ENCODE data around the gene KATNAL2. TPM values are rescaled to one million over a fixed set of nuclear protein-coding genes. Genes with fewer than 3 reads are reported as not detected.
A peak's percentile ranks its signal among the peaks of the same experiment; 100 is the strongest.

KATNAL2 gene
- 1 to 10 TPM; 1.1 to 2.8 (median 1.7) TPM for total RNA-seq
- not detected for polyA plus RNA-seq
- 2.6 reads per million, percentile 13 among the genes with 10 or more reads in this experiment for total RNA-seq

GRCh38 chr18:46917108-46917802 lies at the start of gene KATNAL2, which contains the start of gene PIAS2:
KATNAL2 (plus strand) TSS chr18:46917602; CDS start chr18:46946873, 29,271 bp downstream.
PIAS2 (minus strand) TSS chr18:46917507; CDS start chr18:46917345, 162 bp downstream.
- Histone ChIP-seq H3K27ac (ENCODE audit: low read depth, low read length) (peak within 1 kb of the TSS; percentile 75), H3K9me3 (ENCODE audit: control insufficient read depth in 2 of 3, low read length in 3 of 3) (no peaks in the 10 kb centered on the region), H3K4me1 (ENCODE audit: control insufficient read depth in 2 of 2, insufficient read depth in 2 of 2, low read length in 2 of 2) (peaks cover 12 to 26% of the 10 kb centered on the region in 2 donors), H3K27me3 (ENCODE audit: control insufficient read depth in 2 of 2, insufficient read depth in 2 of 2, low read length in 2 of 2) (no peaks in the 10 kb centered on the region), H3K36me3 (ENCODE audit: control insufficient read depth in 2 of 3, insufficient read depth in 3 of 3, low read length in 3 of 3) (no peaks in the 10 kb centered on the region), H3K4me3 (ENCODE audit: low read length) (peak within 1 kb of the TSS; percentile 59)
- ChIA-PET CTCF (interaction anchor here (0.6 to 1.2 kb wide), 3 partner anchors 259 to 1063 kb away, joined by 3 to 5 read pairs (median 4); a partner anchor contains a TSS), POLR2A (interaction anchor here (0.9 to 1.3 kb wide), 5 partner anchors 13 to 233 kb away, joined by 3 to 4 read pairs (median 3); partner anchors contain the start of gene HDHD2)
- Mint-ChIP-seq H3K36me3 (peaks cover 0 to under 1% (median 0%) of the 10 kb centered on the region in 5 donors), H3K4me1 (peaks cover 36 to 56% (median 52%) of the 10 kb centered on the region in 7 donors), H3K27me3 (peaks cover 0 to 7% (median 0%) of the 10 kb centered on the region in 5 donors), H3K27ac (peak within 1 kb of the TSS; percentile 82 to 94 (median 87)), H3K4me3 (peak within 1 kb of the TSS; percentile 90 to 97 (median 93)), H3K9me3 (no peaks in the 10 kb centered on the region)
- ATAC-seq: peak; percentile 91
- peak; percentile 65 to 83 (median 70) for DNase-seq
- intact Hi-C loops (cut with micrococcal nuclease): loop anchor here (1.0 to 10.0 kb wide), 12 partner anchors 30 to 1014 kb away; partner anchors contain the start of genes IER3IP1 (in 2 of the 2), HAUS1 (in 1 of the 2), HDHD2 (in 1 of the 2) and SMAD2 (in 1 of the 2)

GRCh38 chr18:46868169-46868921 lies 49.1 kb upstream of the KATNAL2 start:
- H3K4me3 ChIP-seq (ENCODE audit: low read length): no peak overlapping the region
- ATAC-seq (no peak), DNase-seq (no peak)
- Mint-ChIP-seq H3K27me3 (no peaks in the 10 kb centered on the region), H3K4me3 (no peak overlapping the region), H3K27ac (no peak overlapping the region), H3K4me1 (peaks cover 13 to 42% (median 28%) of the 10 kb centered on the region in 7 donors), H3K36me3 (peaks cover 20 to 77% (median 72%) of the 10 kb centered on the region in 5 donors), H3K9me3 (peaks cover 16 to 50% (median 27%) of the 10 kb centered on the region in 11 donors)
- H3K27me3 ChIP-seq (ENCODE audit: control insufficient read depth in 2 of 2, insufficient read depth in 2 of 2, low read length in 2 of 2): no peaks in the 10 kb centered on the region
- no peaks in the 10 kb centered on the region for H3K4me1 ChIP-seq (ENCODE audit: control insufficient read depth in 2 of 2, insufficient read depth in 2 of 2, low read length in 2 of 2)
- CTCF ChIA-PET: no interaction called here
- POLR2A ChIA-PET: no interaction called here
- H3K27ac ChIP-seq (ENCODE audit: low read depth, low read length): no peak overlapping the region
- intact Hi-C loops (cut with micrococcal nuclease): no loop called here
- peaks cover 0 to 18% (median 10%) of the 10 kb centered on the region in 3 experiments for H3K9me3 ChIP-seq (ENCODE audit: control insufficient read depth in 2 of 3, low read length in 3 of 3)
- H3K36me3 ChIP-seq (ENCODE audit: control insufficient read depth in 2 of 3, insufficient read depth in 3 of 3, low read length in 3 of 3): peaks cover 0 to 14% (median 5%) of the 10 kb centered on the region in 3 experiments

DNA sequence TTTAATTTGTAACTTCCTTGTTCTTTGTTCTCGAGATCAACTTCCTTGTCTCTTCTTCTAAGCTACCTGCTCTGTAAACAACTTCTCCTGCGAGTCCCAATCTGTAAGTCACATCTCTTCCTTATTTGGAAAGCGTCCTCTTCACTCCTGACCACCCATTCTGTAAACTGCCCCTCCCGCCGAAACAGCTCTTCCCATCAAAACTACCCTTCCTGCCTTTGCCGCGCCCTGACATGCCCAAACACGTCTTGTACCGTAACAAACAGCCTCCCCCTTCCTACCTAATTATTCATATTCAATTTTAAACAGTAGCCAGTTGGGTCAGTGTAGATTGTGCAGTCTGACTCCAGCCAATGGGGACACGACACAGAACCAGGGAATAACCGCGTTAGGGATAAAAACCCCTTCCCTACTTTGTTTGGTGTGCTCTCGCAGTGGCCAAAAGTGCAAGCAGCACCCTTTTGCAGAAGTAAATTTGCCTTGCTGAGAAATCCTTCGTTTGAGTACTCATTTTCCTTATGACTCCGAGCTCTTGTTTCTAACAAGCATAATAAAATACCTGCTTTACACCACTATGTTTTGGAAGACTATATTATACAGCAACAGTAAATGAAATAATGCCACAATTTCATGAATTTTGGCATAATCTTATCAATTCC lies 39.9 kb upstream of the KATNAL2 start:
- peak overlapping the region in 8 of 9 donors; percentile 47 to 83 (median 64) for H3K27ac Mint-ChIP-seq
- H3K4me1 Mint-ChIP-seq: peaks cover 10 to 32% (median 20%) of the 10 kb centered on the region in 7 donors
- H3K36me3 Mint-ChIP-seq: peaks cover 35 to 79% (median 74%) of the 10 kb centered on the region in 5 donors
- peaks cover 12 to 77% (median 36%) of the 10 kb centered on the region in 11 donors for H3K9me3 Mint-ChIP-seq
- H3K27me3 Mint-ChIP-seq: no peaks in the 10 kb centered on the region
- H3K4me3 ChIP-seq (ENCODE audit: low read length): no peak overlapping the region
- peaks cover 0 to 28% (median 3%) of the 10 kb centered on the region in 3 experiments for H3K36me3 ChIP-seq (ENCODE audit: control insufficient read depth in 2 of 3, insufficient read depth in 3 of 3, low read length in 3 of 3)
- CTCF ChIA-PET: interaction anchor here (1.0 kb wide), 1 partner anchor 70 kb away, joined by 4 read pairs; no protein-coding TSS in a partner anchor
- no peaks in the 10 kb centered on the region for H3K27me3 ChIP-seq (ENCODE audit: control insufficient read depth in 2 of 2, insufficient read depth in 2 of 2, low read length in 2 of 2)
- intact Hi-C loops (cut with micrococcal nuclease): no loop called here
- H3K4me1 ChIP-seq (ENCODE audit: control insufficient read depth in 2 of 2, insufficient read depth in 2 of 2, low read length in 2 of 2): no peaks in the 10 kb centered on the region
- H3K27ac ChIP-seq (ENCODE audit: low read depth, low read length): no peak overlapping the region
- peak overlapping the region in 5 of 10 donors; percentile 30 to 77 (median 49) for H3K4me3 Mint-ChIP-seq
- ATAC-seq (no peak), DNase-seq (peak in 1 of 9 donors; percentile 8)
- POLR2A ChIA-PET: interaction anchor here (1.0 kb wide), 1 partner anchor 40 kb away, joined by 3 read pairs; the partner anchor contains the start of genes KATNAL2 and PIAS2
- peaks cover 0 to 29% (median 3%) of the 10 kb centered on the region in 3 experiments for H3K9me3 ChIP-seq (ENCODE audit: control insufficient read depth in 2 of 3, low read length in 3 of 3)

DNA sequence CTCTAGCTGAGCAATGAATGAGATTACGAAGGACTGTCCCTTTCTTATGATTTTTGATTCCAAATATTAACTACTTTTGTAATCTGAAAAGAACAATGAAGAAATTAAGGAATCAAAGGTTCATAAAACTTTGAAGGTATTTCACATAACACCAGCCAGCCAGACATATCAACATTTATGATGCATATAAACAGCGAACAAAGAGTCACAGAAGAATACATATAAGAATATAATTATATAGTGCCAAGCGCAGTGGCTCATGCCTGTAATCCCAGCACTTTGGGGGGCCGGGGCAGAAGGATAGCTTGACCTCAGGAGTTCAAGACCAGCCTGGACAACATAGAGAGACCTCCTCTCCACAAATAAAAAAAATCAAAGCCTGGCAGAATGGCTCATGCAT lies 34.2 kb upstream of the KATNAL2 start:
- no peaks in the 10 kb centered on the region for H3K4me1 ChIP-seq (ENCODE audit: control insufficient read depth in 2 of 2, insufficient read depth in 2 of 2, low read length in 2 of 2)
- ATAC-seq (no peak), DNase-seq (no peak)
- no peaks in the 10 kb centered on the region for H3K27me3 Mint-ChIP-seq
- H3K27ac Mint-ChIP-seq: no peak overlapping the region
- no peak overlapping the region for H3K4me3 ChIP-seq (ENCODE audit: low read length)
- peaks cover 0 to 22% (median 7%) of the 10 kb centered on the region in 7 donors for H3K4me1 Mint-ChIP-seq
- peaks cover 0 to 7% (median 0%) of the 10 kb centered on the region in 3 experiments for H3K9me3 ChIP-seq (ENCODE audit: control insufficient read depth in 2 of 3, low read length in 3 of 3)
- CTCF ChIA-PET: interaction anchor here (0.6 kb wide), 1 partner anchor 33 kb away, joined by 4 read pairs; no protein-coding TSS in a partner anchor
- H3K27me3 ChIP-seq (ENCODE audit: control insufficient read depth in 2 of 2, insufficient read depth in 2 of 2, low read length in 2 of 2): no peaks in the 10 kb centered on the region
- peaks cover 3 to 39% (median 17%) of the 10 kb centered on the region in 11 donors for H3K9me3 Mint-ChIP-seq
- POLR2A ChIA-PET: no interaction called here
- no peak overlapping the region for H3K27ac ChIP-seq (ENCODE audit: low read depth, low read length)
- peaks cover 17 to 58% (median 52%) of the 10 kb centered on the region in 5 donors for H3K36me3 Mint-ChIP-seq
- peaks cover 0 to 20% (median 3%) of the 10 kb centered on the region in 3 experiments for H3K36me3 ChIP-seq (ENCODE audit: control insufficient read depth in 2 of 3, insufficient read depth in 3 of 3, low read length in 3 of 3)
- intact Hi-C loops (cut with micrococcal nuclease): no loop called here
- H3K4me3 Mint-ChIP-seq: no peak overlapping the region

GRCh38 chr18:46886893-46887292 lies 30.5 kb upstream of the KATNAL2 start:
- Mint-ChIP-seq H3K4me1 (peaks cover 3 to 43% (median 22%) of the 10 kb centered on the region in 7 donors), H3K36me3 (peaks cover 26 to 68% (median 57%) of the 10 kb centered on the region in 5 donors), H3K9me3 (peaks cover 0 to 37% (median 16%) of the 10 kb centered on the region in 11 donors), H3K4me3 (peak overlapping the region in 1 of 10 donors; percentile 41), H3K27ac (no peak overlapping the region), H3K27me3 (no peaks in the 10 kb centered on the region)
- ATAC-seq (no peak), DNase-seq (no peak)
- intact Hi-C loops (cut with micrococcal nuclease): no loop called here
- ChIA-PET POLR2A (no interaction called here), CTCF (no interaction called here)
- Histone ChIP-seq H3K27me3 (ENCODE audit: control insufficient read depth in 2 of 2, insufficient read depth in 2 of 2, low read length in 2 of 2) (no peaks in the 10 kb centered on the region), H3K4me3 (ENCODE audit: low read length) (no peak overlapping the region), H3K36me3 (ENCODE audit: control insufficient read depth in 2 of 3, insufficient read depth in 3 of 3, low read length in 3 of 3) (peaks cover 0 to 27% (median 6%) of the 10 kb centered on the region in 3 experiments), H3K4me1 (ENCODE audit: control insufficient read depth in 2 of 2, insufficient read depth in 2 of 2, low read length in 2 of 2) (peaks cover 0 to 2% of the 10 kb centered on the region in 2 donors), H3K9me3 (ENCODE audit: control insufficient read depth in 2 of 3, low read length in 3 of 3) (peaks cover 0 to 10% (median 4%) of the 10 kb centered on the region in 3 experiments), H3K27ac (ENCODE audit: low read depth, low read length) (no peak overlapping the region)
